ENCODE data around the gene TMEM212. TPM values are rescaled to one million over a fixed set of nuclear protein-coding genes. Genes with fewer than 3 reads are reported as not detected.

TMEM212 gene
- total and polyA plus RNA-seq, 2 of the 13 experiments (the other 11 are each of a cell fraction or from before 2014, with no cell fraction given): not detected

GRCh38 chr3:171829841-171830517 lies 13.2 kb upstream of the TMEM212 start (continued):
- peak; percentile 51; the same call in 1 of the 2 replicates for TF ChIP-seq ZNF605 (CRISPR knock-in tag; IDR thresholded peaks at IDR 0.05)
- peak; percentile 64; the same call in 1 of the 2 replicates for TF ChIP-seq CCDC6 (CRISPR knock-in tag; IDR thresholded peaks at IDR 0.05)
- TF ChIP-seq KIAA2018 (CRISPR knock-in tag; IDR thresholded peaks at IDR 0.05; ENCODE audit: borderline replicate concordance): 0 out of 2 replicates have a peak, but pooled peaks have one; percentile 34
- TF ChIP-seq CHCHD3 (CRISPR knock-in tag; IDR thresholded peaks at IDR 0.05): no peak
- no peak for TF ChIP-seq MAF1 (CRISPR knock-in tag; IDR thresholded peaks at IDR 0.05; ENCODE audit: borderline replicate concordance)
- TF ChIP-seq SMAD1 (CRISPR knock-in tag; IDR thresholded peaks at IDR 0.05; ENCODE audit: borderline replicate concordance, low read depth): peak; percentile 55; the same call in 1 of the 2 replicates

Data from HepG2 (cell line).